Kidney (tissue), 14 donors: ENCODE data around the gene PDE4C. TPM values are rescaled to one million over a fixed set of nuclear protein-coding genes. Genes with fewer than 3 reads are reported as not detected.

Experiments used
- DNase-seq, 5 donors: peaks; one replicate each; pipeline ENCODE4 v3.0.0-alpha.2; 2013 to 2020
- FAIRE-seq: peaks from 2 replicates; lab custom pipeline; 2012; peaks lifted over from hg19 to GRCh38; lab: Jason Lieb, UNC
- H3K27ac ChIP-seq, 2 donors: one replicate each; pipeline ENCODE4 v1.7.0; 2013; ENCODE audit warnings: low read depth in 2 of 2, low read length in 2 of 2, inconsistent platforms in 1 of 2
- H3K27me3 ChIP-seq: one replicate; pipeline ENCODE4 v1.7.1; 2013; ENCODE audit warnings: low read length, inconsistent platforms; ENCODE audit not compliant: control insufficient read depth, insufficient read depth
- H3K36me3 ChIP-seq, 3 donors: one replicate each; pipeline versions ENCODE4 v1.7.0 to v1.7.1; 2013; ENCODE audit warnings: low read length in 3 of 3, control low read depth in 1 of 3, inconsistent platforms in 1 of 3; ENCODE audit not compliant: insufficient read depth in 3 of 3, control insufficient read depth in 2 of 3
- H3K4me1 ChIP-seq, 3 donors: one replicate each; pipeline versions ENCODE4 v1.7.0 to v1.7.1; 2013; ENCODE audit warnings: low read length in 3 of 3, inconsistent platforms in 1 of 3, low read depth in 1 of 3; ENCODE audit not compliant: control insufficient read depth in 2 of 3, insufficient read depth in 2 of 3
- H3K4me3 ChIP-seq, 3 donors: one replicate each; pipeline versions ENCODE4 v1.7.0 to v1.8.1; 2013; ENCODE audit warnings: low read length in 3 of 3, control low read depth in 1 of 3, inconsistent platforms in 1 of 3
- H3K9ac ChIP-seq, 3 donors: one replicate each; pipeline versions ENCODE4 v1.7.0 to v1.7.1; 2013; ENCODE audit warnings: low read length in 3 of 3, control low read depth in 1 of 3, inconsistent platforms in 1 of 3
- H3K9me3 ChIP-seq, 3 donors: one replicate each; pipeline versions ENCODE4 v1.7.0 to v1.7.1; 2013; ENCODE audit warnings: low read length in 3 of 3, control low read depth in 1 of 3, inconsistent platforms in 1 of 3; ENCODE audit not compliant: control insufficient read depth in 2 of 3, insufficient read depth in 1 of 3
- intact Hi-C: fragments of 100-400 bp; cut with DNase I; formaldehyde crosslinking; loops from one replicate; pipeline ENCODE4 v1.11.1; 2022
- polyA plus RNA-seq: library from polyadenylated mRNA; stranded (reverse); fragments of 350-450 nt; fragmentation: Illumina TruSeq; extraction: RNeasy Lipid Tissue Mini Kit (QIAGEN cat#74804); gene quantifications from one replicate; pipeline ENCODE4 v1.2.3, GENCODE V29; 2014; ENCODE audit warnings: low read depth, low replicate concordance; ENCODE audit not compliant: insufficient read depth
- total RNA-seq: library from RNA; stranded (reverse); fragmentation: NEBNext Ultra II Directional; extraction: Animal tissue kit (Norgen Biotek cat#: 25700); gene quantifications from one replicate; pipeline ENCODE4 v1.2.1, GENCODE V29; 2021
- TF ChIP-seq, protein P1 (sequence below): IDR thresholded peaks from 3 replicates; pipeline ENCODE4 v1.5.1; 2012; ENCODE audit warnings: mild to moderate bottlenecking, moderate library complexity, borderline replicate concordance; ENCODE audit not compliant: insufficient read depth; ENCODE audit errors: extremely low read depth
- donor health status: control.
- donor health status: control.
- donor health status: control.
- donor health status: control.
- donor health status: control.
- donor health status: DM: yes; HTN: yes; CAD: no.
- donor health status: Normal renal cell carcinoma (clear cell type).

Gene PDE4C
- total and polyA plus RNA-seq, 2 donors from 2014 or later = 2.0 TPM; not detected in 1

- DNase-seq = no peak
- TF ChIP-seq, protein P1, sequence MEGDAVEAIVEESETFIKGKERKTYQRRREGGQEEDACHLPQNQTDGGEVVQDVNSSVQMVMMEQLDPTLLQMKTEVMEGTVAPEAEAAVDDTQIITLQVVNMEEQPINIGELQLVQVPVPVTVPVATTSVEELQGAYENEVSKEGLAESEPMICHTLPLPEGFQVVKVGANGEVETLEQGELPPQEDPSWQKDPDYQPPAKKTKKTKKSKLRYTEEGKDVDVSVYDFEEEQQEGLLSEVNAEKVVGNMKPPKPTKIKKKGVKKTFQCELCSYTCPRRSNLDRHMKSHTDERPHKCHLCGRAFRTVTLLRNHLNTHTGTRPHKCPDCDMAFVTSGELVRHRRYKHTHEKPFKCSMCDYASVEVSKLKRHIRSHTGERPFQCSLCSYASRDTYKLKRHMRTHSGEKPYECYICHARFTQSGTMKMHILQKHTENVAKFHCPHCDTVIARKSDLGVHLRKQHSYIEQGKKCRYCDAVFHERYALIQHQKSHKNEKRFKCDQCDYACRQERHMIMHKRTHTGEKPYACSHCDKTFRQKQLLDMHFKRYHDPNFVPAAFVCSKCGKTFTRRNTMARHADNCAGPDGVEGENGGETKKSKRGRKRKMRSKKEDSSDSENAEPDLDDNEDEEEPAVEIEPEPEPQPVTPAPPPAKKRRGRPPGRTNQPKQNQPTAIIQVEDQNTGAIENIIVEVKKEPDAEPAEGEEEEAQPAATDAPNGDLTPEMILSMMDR = no peak
- intact Hi-C loops = loop anchor here (10.0 kb wide), 1 partner anchor 56 kb away; a partner anchor contains a TSS
- H3K27me3 ChIP-seq = no peaks in the 10 kb centered on the region
- FAIRE-seq = no peak
- H3K36me3 ChIP-seq = peaks cover 0 to 28% (median 9%) of the 10 kb centered on the region in 3 donors
- peaks cover 0 to 22% (median 9%) of the 10 kb centered on the region in 3 donors for H3K4me1 ChIP-seq
- no peak overlapping the region for H3K9ac ChIP-seq
- no peak overlapping the region for H3K4me3 ChIP-seq
- H3K9me3 ChIP-seq = no peaks in the 10 kb centered on the region
- no peak overlapping the region for H3K27ac ChIP-seq
Observed at GRCh38 chr19:18198374-18198773, 27.9 kb downstream of the PDE4C start.

DNA sequence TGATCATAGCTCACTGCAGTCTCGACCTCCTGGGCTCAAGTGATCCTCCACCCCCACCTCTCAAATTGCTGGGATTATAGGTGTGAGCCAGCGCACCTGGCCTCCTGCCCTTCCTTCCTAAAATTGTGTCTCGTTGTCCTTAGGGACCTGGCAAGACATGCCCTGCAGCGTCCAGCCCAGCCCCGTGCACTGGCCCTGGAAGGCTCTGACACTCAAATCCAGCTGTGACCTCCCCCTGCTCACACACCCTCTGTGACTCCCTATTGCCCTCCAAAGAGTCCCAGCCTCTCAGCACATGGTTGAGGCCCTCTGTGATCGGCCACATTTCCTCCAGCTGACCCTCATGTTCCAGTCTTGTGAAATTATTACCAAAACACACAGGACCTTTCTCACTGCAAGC lies 28.3 kb downstream of the PDE4C start:
- Histone ChIP-seq H3K27me3 (no peaks in the 10 kb centered on the region), H3K27ac (no peak overlapping the region), H3K4me1 (peaks cover 0 to 18% (median 9%) of the 10 kb centered on the region in 3 donors), H3K9me3 (no peaks in the 10 kb centered on the region), H3K9ac (no peak overlapping the region), H3K36me3 (peaks cover 0 to 28% (median 9%) of the 10 kb centered on the region in 3 donors), H3K4me3 (no peak overlapping the region)
- intact Hi-C loops = loop anchor here (10.0 kb wide), 1 partner anchor 57 kb away; a partner anchor contains a TSS
- DNase-seq (no peak), FAIRE-seq (no peak)
- TF ChIP-seq, protein P1 = no peak

GRCh38 chr19:18197306-18197705 lies 28.9 kb downstream of the PDE4C start:
- no peak overlapping the region for H3K27ac ChIP-seq
- intact Hi-C loops = loop anchor here (10.0 kb wide), 1 partner anchor 57 kb away; a partner anchor contains a TSS
- H3K9me3 ChIP-seq = no peaks in the 10 kb centered on the region
- H3K4me3 ChIP-seq = no peak overlapping the region
- H3K4me1 ChIP-seq = peaks cover 0 to 13% (median 9%) of the 10 kb centered on the region in 3 donors
- no peak for FAIRE-seq
- no peak overlapping the region for H3K9ac ChIP-seq
- H3K27me3 ChIP-seq = no peaks in the 10 kb centered on the region
- peaks cover 0 to 28% (median 9%) of the 10 kb centered on the region in 3 donors for H3K36me3 ChIP-seq
- no peak for DNase-seq
- TF ChIP-seq, protein P1 = no peak

DNA sequence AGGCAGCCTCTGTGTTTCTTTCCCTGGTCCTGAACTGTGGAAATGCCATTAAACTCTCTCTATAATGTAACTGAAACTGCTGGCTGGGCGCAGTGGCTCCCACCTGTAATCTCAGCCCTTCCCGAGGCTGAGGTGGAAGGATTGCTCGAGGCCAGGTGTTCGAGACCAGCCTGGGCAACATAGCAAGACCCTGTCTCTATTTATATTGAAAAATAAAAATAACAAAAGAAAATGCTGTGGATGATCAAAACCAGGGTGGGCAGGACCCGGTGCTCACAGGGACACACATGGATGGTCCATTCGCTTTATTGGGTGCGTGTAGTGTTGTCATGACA lies 29.8 kb downstream of the PDE4C start:
- FAIRE-seq (no peak), DNase-seq (no peak)
- Histone ChIP-seq H3K4me3 (no peak overlapping the region), H3K36me3 (peaks cover 0 to 28% (median 8%) of the 10 kb centered on the region in 3 donors), H3K9ac (no peak overlapping the region), H3K27me3 (no peaks in the 10 kb centered on the region), H3K9me3 (no peaks in the 10 kb centered on the region), H3K27ac (no peak overlapping the region), H3K4me1 (peaks cover 0 to 11% (median 9%) of the 10 kb centered on the region in 3 donors)
- TF ChIP-seq, protein P1 = no peak
- intact Hi-C loops = loop anchor here (10.0 kb wide), 1 partner anchor 58 kb away; a partner anchor contains a TSS
